HG03354 (cell line): ENCODE measurements around the gene MCIDAS.

Experiments
- ATAC-seq: cut with Tn5 transposase; IDR thresholded peaks from one replicate; pipeline ENCODE4 v1.9.1; 2021; ENCODE audit warnings: mild to moderate bottlenecking; ENCODE audit not compliant: unreplicated experiment, poor library complexity, severe bottlenecking

Gene MCIDAS

GRCh38 chr5:55226934-55227663 is at the start of gene MCIDAS:
TSS of gene MCIDAS (minus strand) at chr5:55227315. CDS start at chr5:55227138, 177 bp downstream.
- ATAC-seq, result peak; percentile 36

GRCh38 chr5:55276771-55277170 is 49.7 kb upstream of the MCIDAS start:
- no peak for ATAC-seq

- ATAC-seq, result no peak
Observed at GRCh38 chr5:55258339-55258738, 31.2 kb upstream of the MCIDAS start.

- ATAC-seq, result no peak
Observed at GRCh38 chr5:55254802-55255201, 27.7 kb upstream of the MCIDAS start.

GRCh38 chr5:55250064-55250463 is 22.9 kb upstream of the MCIDAS start:
- no peak for ATAC-seq

- ATAC-seq, result no peak
Observed at GRCh38 chr5:55241746-55242145, 14.6 kb upstream of the MCIDAS start.

GRCh38 chr5:55236800-55237199 is 9.7 kb upstream of the MCIDAS start:
- ATAC-seq, result no peak

- no peak for ATAC-seq
Observed at GRCh38 chr5:55234121-55234700, 7.1 kb upstream of the MCIDAS start.

- peak; percentile 66 for ATAC-seq
Observed at GRCh38 chr5:55232985-55233928, 6.1 kb upstream of the MCIDAS start, which contains the start of gene CCNO. TSS of gene CCNO (minus strand) at chr5:55233608. CDS start at chr5:55233523, 85 bp downstream.

GRCh38 chr5:55232271-55232984 is 5.3 kb upstream of the MCIDAS start:
- no peak for ATAC-seq

- ATAC-seq, result no peak
Observed at GRCh38 chr5:55231919-55232270, 4.8 kb upstream of the MCIDAS start.

- ATAC-seq, result no peak
Observed at GRCh38 chr5:55231029-55231918, 4.2 kb upstream of the MCIDAS start.

- no peak for ATAC-seq
Observed at GRCh38 chr5:55230086-55230629, 3.0 kb upstream of the MCIDAS start.

GRCh38 chr5:55227664-55228430 is 732 bp upstream of the MCIDAS start:
- ATAC-seq, result no peak

- peak; percentile 66 for ATAC-seq
Observed at GRCh38 chr5:55226027-55226933, 835 bp downstream of the MCIDAS start.

- no peak for ATAC-seq
Observed at GRCh38 chr5:55225346-55225745, 1.8 kb downstream of the MCIDAS start.

GRCh38 chr5:55223812-55224240 is 3.3 kb downstream of the MCIDAS start:
- no peak for ATAC-seq
